Subcutaneous adipose tissue (tissue), 4 donors: Measurements from ENCODE around the gene ZNF469. TPM values are rescaled to one million over a fixed set of nuclear protein-coding genes. Genes with fewer than 3 reads are reported as not detected.

Experiments used
- total RNA-seq, 4 donors: library from RNA; depleted of rRNA; stranded (reverse); fragments of >200 nt; gene quantifications; one replicate each; pipeline ENCODE4 v1.1.0, GENCODE V29; 2016
- TF ChIP-seq, protein P1 (sequence below): fragments of 450-650 bp; IDR thresholded peaks from one replicate; pipeline ENCODE4 v1.5.1; 2016; ENCODE audit warnings: low read depth, mild to moderate bottlenecking, control low read depth, antibody characterized with exemption, moderate library complexity

ZNF469 gene
- total RNA-seq, 4 donors from 2014 or later = 0.57 to 1.3 (median 0.75) TPM

DNA sequence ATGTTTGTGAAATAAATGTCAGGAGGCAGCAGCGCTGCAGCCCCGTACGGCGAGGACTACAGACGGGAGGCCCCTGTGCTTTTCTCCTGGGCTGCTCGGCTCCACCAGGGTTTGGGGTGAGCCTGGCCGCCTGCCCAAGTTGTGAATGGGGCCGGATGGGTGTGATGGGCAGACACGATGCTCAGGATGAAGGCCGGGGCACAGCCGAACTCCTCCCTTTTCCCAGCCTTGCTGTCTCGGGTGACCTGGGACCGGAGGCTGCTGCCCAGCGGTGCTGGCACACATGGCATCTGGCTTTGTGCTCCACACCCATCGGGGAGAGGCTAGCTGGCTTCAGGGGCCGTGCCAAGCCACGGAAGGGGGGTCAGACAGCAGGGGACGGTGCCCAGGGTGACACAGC, 36.1 kb downstream of the ZNF469 start:
- TF ChIP-seq, protein P1, sequence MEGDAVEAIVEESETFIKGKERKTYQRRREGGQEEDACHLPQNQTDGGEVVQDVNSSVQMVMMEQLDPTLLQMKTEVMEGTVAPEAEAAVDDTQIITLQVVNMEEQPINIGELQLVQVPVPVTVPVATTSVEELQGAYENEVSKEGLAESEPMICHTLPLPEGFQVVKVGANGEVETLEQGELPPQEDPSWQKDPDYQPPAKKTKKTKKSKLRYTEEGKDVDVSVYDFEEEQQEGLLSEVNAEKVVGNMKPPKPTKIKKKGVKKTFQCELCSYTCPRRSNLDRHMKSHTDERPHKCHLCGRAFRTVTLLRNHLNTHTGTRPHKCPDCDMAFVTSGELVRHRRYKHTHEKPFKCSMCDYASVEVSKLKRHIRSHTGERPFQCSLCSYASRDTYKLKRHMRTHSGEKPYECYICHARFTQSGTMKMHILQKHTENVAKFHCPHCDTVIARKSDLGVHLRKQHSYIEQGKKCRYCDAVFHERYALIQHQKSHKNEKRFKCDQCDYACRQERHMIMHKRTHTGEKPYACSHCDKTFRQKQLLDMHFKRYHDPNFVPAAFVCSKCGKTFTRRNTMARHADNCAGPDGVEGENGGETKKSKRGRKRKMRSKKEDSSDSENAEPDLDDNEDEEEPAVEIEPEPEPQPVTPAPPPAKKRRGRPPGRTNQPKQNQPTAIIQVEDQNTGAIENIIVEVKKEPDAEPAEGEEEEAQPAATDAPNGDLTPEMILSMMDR = no peak

DNA sequence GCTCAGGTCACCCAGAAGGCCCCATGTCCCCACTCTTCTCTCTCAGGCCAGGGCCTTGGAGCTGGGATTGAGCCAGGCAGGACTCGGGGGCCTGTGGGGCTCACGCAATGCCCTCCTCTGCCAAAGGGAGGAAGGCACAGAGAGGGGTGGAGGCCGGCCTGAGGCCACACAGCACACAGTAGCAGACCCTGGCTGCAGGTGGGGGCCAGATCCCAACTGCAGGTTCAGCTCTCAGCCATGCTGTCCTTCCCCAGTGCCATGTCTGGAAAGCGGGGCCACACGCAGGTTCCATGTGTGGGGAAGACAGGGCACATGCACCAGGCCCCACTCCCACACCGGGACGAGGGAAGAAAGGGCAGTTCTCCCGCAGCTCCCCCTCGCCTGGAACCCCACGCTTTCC, 37.0 kb downstream of the ZNF469 start:
- TF ChIP-seq, protein P1 = no peak

DNA sequence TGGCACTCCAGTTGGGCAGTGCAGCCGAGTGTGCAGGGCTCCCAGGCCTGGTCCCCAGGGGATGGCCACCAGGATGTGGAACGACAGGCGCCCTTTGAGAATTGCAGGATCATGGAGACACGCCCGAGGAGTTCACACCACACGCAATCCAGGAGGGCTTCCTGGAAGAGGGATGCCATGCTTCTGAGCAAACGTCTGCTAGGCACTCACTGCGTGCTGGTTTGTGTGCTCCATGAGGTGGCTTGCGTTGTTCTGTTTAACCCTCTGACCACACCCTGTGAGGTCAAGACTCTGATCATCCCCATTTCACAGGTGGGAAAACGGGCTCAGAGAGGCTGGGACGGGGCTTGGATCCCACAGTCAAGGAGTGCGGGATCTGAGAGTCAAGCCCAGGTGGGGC, 37.7 kb downstream of the ZNF469 start:
- TF ChIP-seq, protein P1 = no peak

DNA sequence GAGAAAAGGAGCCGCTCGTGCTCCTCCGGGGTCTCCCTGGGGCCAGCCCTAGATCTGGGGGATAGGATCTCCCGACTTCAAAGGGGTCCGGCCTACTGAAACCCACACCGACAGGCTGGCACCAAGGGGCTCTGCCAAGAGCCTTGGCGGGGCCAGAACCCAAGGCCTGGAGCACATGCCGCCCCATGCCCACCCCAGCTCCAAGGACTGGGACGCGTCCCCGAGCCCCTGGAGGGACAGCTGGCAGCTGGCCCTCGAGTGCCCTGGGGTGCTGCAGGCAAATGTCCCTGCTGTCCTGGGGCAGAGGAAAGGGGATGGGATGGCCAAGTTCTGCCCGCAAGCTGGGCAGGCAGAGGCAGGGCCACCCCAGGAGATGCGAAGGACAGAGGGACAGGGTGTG, 38.5 kb downstream of the ZNF469 start:
- TF ChIP-seq, protein P1 = no peak

DNA sequence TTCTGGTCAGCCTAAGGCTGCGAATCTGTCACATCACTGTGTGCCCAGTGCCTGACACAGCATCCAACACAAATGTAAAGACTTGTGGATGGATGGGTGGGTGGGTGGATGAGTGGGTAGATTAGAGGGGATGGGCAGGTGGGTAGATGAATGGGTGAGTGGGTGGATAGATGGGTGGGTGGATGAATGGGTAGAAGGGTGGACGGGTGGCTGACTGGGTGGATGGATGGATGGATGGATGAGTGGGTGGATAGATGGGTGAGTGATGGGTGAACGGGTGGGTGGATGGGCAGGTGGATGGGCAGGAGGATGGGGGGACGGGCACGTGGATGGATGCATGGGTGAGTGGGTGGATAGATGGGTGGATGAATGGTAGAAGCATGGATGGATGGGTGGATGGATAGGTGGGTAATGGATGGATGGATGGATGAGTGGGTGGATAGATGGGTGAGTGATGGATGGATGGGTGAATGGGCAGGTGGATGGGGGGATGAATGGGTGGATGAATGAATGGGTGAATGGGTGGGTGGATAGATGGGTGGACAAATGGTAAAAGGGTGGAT, 39.2 kb downstream of the ZNF469 start:
- TF ChIP-seq, protein P1 = no peak

DNA sequence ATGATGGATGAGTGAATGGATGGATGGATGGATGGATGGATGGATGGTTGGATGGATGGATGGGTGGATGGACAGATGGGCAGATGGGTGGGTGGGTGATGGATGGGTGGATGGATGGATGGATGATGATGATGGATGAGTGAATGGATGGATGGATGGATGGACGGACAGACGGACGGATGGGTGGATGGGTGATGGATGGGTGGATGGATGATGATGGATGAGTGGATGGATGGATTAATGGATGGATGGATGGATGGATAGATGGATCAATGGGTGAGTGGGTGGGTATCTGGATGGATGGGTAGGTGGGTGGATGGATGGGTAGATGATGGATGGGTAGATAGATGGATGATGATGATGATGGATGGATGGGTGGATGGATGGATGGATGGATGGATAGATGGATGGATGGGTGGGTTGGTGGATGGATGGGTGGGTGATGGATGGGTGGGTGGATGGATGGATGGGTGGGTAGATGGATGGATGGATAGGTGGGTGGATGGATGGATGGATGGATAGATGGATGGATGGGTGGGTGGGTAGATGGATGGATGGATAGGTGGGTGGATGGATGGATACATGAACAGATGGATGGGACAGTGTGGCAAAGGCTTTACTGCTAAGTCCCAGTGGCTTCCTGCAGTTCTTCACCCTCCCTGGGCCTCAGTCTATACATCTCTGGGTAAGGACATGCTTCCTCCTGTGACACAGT, 40.1 kb downstream of the ZNF469 start:
- TF ChIP-seq, protein P1 = no peak

DNA sequence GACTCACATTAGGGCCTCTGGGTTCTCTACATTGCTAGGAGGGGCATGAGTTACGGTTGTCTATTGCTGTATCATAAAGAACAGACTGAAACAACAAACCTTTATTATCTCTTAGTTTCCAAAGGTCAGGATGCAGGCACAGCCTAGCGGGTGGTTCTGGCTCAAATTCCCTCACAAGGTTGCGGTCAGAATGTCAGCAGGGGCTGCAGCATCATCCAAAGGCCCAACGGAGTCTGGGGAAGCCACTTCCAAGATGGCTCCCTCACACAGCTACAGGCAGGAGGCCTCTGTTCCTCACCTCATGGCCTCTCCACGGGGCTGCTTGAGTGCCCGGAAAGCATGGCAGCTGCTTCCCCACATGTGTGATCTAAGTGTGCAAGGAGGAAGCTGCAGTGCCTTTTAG, 40.7 kb downstream of the ZNF469 start:
- TF ChIP-seq, protein P1 = no peak
